Cardiac septum (tissue), 1 donor: Measurements from ENCODE around the gene ACTL7B. TPM values are rescaled to one million over a fixed set of nuclear protein-coding genes. Genes with fewer than 3 reads are reported as not detected.
"Not testable (repeated sequence)": the region's sequence is repeated elsewhere in the genome, so short reads cannot be mapped to it uniquely, and the experiment has no call there.

Source experiments
- DNase-seq: peaks from one replicate; pipeline ENCODE4 v3.0.0-alpha.2; 2020; ENCODE audit warnings: low spot score
- intact Hi-C: fragments of 100-400 bp; cut with DNase I; formaldehyde crosslinking; loops from one replicate; pipeline ENCODE4 v1.14.0; 2022
- long read RNA-seq: library from polyadenylated mRNA; unstranded; transcript quantifications from one replicate; pipeline ENCODE4 v2.0.0, GENCODE V29; 2021
- total RNA-seq: library from RNA; stranded (reverse); fragmentation: NEBNext Ultra II Directional; extraction: Animal tissue kit (Norgen Biotek cat#: 25700); gene quantifications from one replicate; pipeline ENCODE4 v1.2.1, GENCODE V29; 2021
- donor health status: DM: no; HTN: no; CAD: no.

Gene ACTL7B
- total RNA-seq: not detected
- long read RNA-seq: 0 reads

- DNase-seq: no peak
- intact Hi-C loops: no loop called here
Measured at GRCh38 chr9:108855888-108856287, at the start of gene ACTL7B. ACTL7B (minus strand) TSS chr9:108855986; CDS start chr9:108855930, 56 bp downstream.

- DNase-seq: no peak
- intact Hi-C loops: no loop called here
Measured at GRCh38 chr9:108905494-108905893, 49.7 kb upstream of the ACTL7B start.

- intact Hi-C loops: no loop called here
- no peak for DNase-seq
Measured at GRCh38 chr9:108904161-108904560, 48.4 kb upstream of the ACTL7B start.

- intact Hi-C loops: no loop called here
Measured at GRCh38 chr9:108903420-108904103, 47.8 kb upstream of the ACTL7B start.

GRCh38 chr9:108900176-108900575 lies 44.4 kb upstream of the ACTL7B start:
- no peak for DNase-seq
- intact Hi-C loops: no loop called here

More at GRCh38 chr9:108903420-108904103, 47.8 kb upstream of the ACTL7B start:
- DNase-seq: no peak

GRCh38 chr9:108899023-108899695 lies 43.4 kb upstream of the ACTL7B start:
- DNase-seq, intact Hi-C loops: not testable (repeated sequence)

GRCh38 chr9:108897324-108898096 lies 41.7 kb upstream of the ACTL7B start:
- DNase-seq: no peak
- intact Hi-C loops: no loop called here

- intact Hi-C loops: no loop called here
- DNase-seq: no peak
Measured at GRCh38 chr9:108894225-108894997, 38.6 kb upstream of the ACTL7B start.

GRCh38 chr9:108889649-108890067 lies 33.9 kb upstream of the ACTL7B start:
- intact Hi-C loops: no loop called here

GRCh38 chr9:108886594-108887271 lies 30.9 kb upstream of the ACTL7B start:
- intact Hi-C loops, DNase-seq: not testable (repeated sequence)

More at GRCh38 chr9:108889649-108890067, 33.9 kb upstream of the ACTL7B start:
- DNase-seq: no peak

GRCh38 chr9:108885643-108886348 lies 30.0 kb upstream of the ACTL7B start:
- intact Hi-C loops: no loop called here
- no peak for DNase-seq

GRCh38 chr9:108884701-108885100 lies 28.9 kb upstream of the ACTL7B start:
- intact Hi-C loops: no loop called here
- DNase-seq: no peak

- intact Hi-C loops: no loop called here
- DNase-seq: no peak
Measured at GRCh38 chr9:108883085-108883484, 27.3 kb upstream of the ACTL7B start.

- intact Hi-C loops: no loop called here
Measured at GRCh38 chr9:108882052-108882888, 26.5 kb upstream of the ACTL7B start.

GRCh38 chr9:108880738-108881316 lies 25.0 kb upstream of the ACTL7B start:
- no peak for DNase-seq
- intact Hi-C loops: no loop called here

More at GRCh38 chr9:108882052-108882888, 26.5 kb upstream of the ACTL7B start:
- no peak for DNase-seq

GRCh38 chr9:108877524-108877923 lies 21.7 kb upstream of the ACTL7B start:
- intact Hi-C loops: no loop called here
- no peak for DNase-seq

GRCh38 chr9:108876425-108876824 lies 20.6 kb upstream of the ACTL7B start:
- DNase-seq: no peak
- intact Hi-C loops: no loop called here
